GM21515 (cell line): ENCODE results near the gene USB1.

Experiments
- ATAC-seq: cut with Tn5 transposase; IDR thresholded peaks from one replicate; pipeline ENCODE4 v1.9.1; 2021; ENCODE audit not compliant: unreplicated experiment

Gene USB1

GRCh38 chr16:58031016-58031800 is 30.0 kb downstream of the USB1 start:
- no peak for ATAC-seq

- ATAC-seq = no peak
Observed at GRCh38 chr16:58032710-58033293, 31.6 kb downstream of the USB1 start.

GRCh38 chr16:58034128-58034685 is 33.0 kb downstream of the USB1 start:
- ATAC-seq = no peak

- no peak for ATAC-seq
Observed at GRCh38 chr16:58034774-58035173, 33.6 kb downstream of the USB1 start.

- no peak for ATAC-seq
Observed at GRCh38 chr16:58035356-58036170, 34.4 kb downstream of the USB1 start.

DNA sequence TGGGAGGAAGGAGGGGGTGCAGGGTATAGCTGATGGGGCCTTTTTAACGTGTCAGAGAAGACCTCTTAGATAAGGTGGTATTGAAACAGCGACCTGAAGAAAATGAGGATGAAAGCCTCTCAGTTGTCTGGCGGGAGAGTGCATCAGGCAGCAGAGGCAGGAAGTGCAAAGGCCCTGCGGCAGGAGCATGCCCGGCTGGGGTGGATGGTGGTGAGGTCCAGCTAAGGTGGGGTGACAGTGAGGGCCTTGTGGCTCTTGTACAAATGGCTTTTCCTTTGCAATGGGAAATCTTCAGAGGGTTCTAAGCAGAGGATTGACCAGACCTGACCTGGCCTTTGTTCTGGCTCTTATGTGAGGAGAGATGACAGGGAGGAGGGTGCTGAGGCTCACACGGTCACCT is 35.7 kb downstream of the USB1 start:
- no peak for ATAC-seq

- ATAC-seq = no peak
Observed at GRCh38 chr16:58037365-58038057, 36.3 kb downstream of the USB1 start.

DNA sequence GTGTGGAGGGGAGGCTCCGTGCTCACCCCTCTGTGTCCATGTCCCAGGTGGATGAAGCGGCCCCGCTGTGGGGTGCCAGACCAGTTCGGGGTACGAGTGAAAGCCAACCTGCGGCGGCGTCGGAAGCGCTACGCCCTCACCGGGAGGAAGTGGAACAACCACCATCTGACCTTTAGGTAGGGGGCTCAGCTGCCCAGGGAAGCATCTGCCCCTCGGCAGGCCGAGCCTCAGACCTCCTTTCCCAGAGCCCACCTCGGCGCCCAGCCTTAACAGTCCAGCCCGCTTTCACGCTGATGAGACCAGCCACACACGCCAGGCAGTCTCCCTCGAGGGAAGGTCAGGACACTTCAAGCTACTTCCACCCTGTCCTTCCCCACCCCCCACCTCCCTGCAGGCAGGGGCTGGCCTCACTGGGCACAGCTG is 37.0 kb downstream of the USB1 start:
- ATAC-seq = no peak

- ATAC-seq = no peak
Observed at GRCh38 chr16:58039829-58040495, 38.8 kb downstream of the USB1 start.

DNA sequence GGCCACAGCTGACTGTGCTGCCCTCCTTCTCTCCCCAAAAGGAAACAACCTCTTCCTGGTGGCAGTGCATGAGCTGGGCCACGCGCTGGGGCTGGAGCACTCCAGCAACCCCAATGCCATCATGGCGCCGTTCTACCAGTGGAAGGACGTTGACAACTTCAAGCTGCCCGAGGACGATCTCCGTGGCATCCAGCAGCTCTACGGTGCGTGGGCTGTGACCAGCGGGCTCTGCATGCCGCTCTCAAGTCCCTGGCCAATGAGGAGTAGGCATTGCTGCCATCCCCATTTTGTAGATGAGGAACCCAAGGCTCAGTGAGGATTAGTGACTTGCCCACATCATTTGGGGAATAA is 39.3 kb downstream of the USB1 start:
- no peak for ATAC-seq

- ATAC-seq = no peak
Observed at GRCh38 chr16:58040945-58041627, 39.9 kb downstream of the USB1 start.

DNA sequence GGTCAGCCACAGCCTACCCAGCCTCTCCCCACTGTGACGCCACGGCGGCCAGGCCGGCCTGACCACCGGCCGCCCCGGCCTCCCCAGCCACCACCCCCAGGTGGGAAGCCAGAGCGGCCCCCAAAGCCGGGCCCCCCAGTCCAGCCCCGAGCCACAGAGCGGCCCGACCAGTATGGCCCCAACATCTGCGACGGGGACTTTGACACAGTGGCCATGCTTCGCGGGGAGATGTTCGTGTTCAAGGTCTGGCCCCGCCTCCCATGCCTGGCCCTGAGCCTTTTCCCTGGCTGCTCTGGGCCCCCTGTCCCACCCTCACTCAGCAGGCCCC is 40.4 kb downstream of the USB1 start:
- no peak for ATAC-seq

DNA sequence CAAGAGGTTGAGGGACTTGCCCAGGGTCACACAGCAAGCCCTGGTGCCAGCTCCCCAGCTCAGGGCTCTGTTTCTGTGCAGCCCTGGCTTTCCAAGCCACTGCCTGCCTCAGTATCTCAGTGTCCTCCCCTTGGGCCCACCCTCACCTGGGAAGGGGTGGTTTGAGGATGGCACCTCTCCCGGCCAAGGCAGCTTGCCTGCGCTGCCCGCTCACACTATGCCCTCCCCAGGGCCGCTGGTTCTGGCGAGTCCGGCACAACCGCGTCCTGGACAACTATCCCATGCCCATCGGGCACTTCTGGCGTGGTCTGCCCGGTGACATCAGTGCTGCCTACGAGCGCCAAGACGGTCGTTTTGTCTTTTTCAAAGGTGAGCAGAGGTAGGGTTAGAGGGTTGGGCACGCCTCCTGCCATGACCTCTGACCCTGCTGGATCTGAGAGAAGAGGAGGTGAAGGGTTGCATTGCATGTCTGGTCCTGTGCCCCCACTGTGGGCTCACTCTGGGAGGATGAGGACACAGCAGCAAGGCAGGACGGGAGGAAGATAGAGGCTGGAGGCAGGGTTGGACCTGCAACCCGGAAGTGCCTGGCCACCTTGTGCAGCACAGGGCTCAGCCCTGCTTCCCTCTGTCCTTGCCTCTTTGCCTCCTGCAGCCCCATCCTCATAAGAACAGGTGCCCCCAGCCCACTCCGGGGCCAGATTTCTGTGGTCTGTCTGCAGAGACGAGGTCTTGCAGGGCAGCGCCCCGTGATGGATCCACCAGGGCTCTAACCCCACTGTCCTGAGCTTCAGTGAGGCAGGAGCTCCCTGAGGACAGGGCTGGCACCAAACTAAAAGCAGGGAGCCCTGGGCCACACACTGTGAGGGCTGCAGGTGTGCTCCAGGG is 41.0 kb downstream of the USB1 start:
- ATAC-seq = no peak

DNA sequence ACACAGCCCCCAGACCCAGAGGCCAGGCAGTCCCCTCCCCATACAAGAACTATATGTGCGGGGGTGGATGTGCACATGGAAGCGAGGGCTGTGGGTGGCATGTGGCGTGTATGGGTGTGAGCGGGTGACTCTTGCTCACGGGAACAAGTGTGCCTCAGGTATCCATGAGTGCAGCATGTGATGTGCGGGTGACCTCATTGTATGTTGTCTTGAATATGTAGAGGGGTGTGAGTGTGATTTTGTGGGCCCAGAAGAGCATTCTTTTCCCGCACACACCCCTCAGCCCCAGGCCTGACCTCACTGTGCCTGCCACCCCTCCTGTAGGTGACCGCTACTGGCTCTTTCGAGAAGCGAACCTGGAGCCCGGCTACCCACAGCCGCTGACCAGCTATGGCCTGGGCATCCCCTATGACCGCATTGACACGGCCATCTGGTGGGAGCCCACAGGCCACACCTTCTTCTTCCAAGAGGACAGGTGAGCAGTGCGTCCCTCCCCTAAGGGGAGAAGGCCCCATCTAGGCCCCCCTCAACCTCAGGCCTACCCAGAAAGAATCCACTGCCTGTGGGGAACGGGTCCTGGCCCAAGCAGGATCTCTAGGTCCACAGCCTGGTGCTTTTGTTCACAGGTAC is 41.8 kb downstream of the USB1 start:
- ATAC-seq = no peak

- ATAC-seq = no peak
Observed at GRCh38 chr16:58043571-58044155, 42.5 kb downstream of the USB1 start.

GRCh38 chr16:58044266-58045019 is 43.2 kb downstream of the USB1 start:
- no peak for ATAC-seq

DNA sequence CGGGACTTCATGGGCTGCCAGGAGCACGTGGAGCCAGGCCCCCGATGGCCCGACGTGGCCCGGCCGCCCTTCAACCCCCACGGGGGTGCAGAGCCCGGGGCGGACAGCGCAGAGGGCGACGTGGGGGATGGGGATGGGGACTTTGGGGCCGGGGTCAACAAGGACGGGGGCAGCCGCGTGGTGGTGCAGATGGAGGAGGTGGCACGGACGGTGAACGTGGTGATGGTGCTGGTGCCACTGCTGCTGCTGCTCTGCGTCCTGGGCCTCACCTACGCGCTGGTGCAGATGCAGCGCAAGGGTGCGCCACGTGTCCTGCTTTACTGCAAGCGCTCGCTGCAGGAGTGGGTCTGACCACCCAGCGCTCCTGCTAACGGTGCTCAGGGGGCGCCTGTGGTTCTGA is 43.9 kb downstream of the USB1 start:
- ATAC-seq = no peak
